Activated CD4-positive, alpha-beta memory T cell treated with anti-CD3 and anti-CD28 coated beads, Interleukin-2, amount 10 ng/mL, durations not matched to agents 7 days and 5 days (primary cell): ENCODE results near the gene RFT1. TPM values are rescaled to one million over a fixed set of nuclear protein-coding genes. Genes with fewer than 3 reads are reported as not detected.

ENCODE experiments used
- CTCF ChIA-PET: fragments of 350-600 bp; sonication (Branson Sonifier 250); formaldehyde crosslinking; loops from one replicate; lab custom pipeline; 2021; ENCODE audit warnings: antibody characterized with exemption, inconsistent platforms; lab: Charles Lee
- POLR2A ChIA-PET: fragments of 350-600 bp; sonication (Branson Sonifier 250); formaldehyde crosslinking; loops from one replicate; lab custom pipeline; 2021; ENCODE audit warnings: antibody characterized with exemption; lab: Charles Lee
- DNase-seq: peaks from one replicate; pipeline ENCODE4 v3.0.0-alpha.2; 2020
- H3K27ac Mint-ChIP-seq: one replicate; pipeline ENCODE4 v1.8.0; 2021; ENCODE audit warnings: mild to moderate bottlenecking, mixed read lengths
- H3K27me3 Mint-ChIP-seq: one replicate; pipeline ENCODE4 v1.8.0; 2021; ENCODE audit warnings: mixed read lengths
- H3K36me3 Mint-ChIP-seq: one replicate; pipeline ENCODE4 v1.8.0; 2021; ENCODE audit warnings: low read depth, mixed read lengths
- H3K4me1 Mint-ChIP-seq: one replicate; pipeline ENCODE4 v1.8.0; 2021; ENCODE audit warnings: mixed read lengths
- H3K4me3 Mint-ChIP-seq: one replicate; pipeline ENCODE4 v1.8.0; 2021; ENCODE audit warnings: mild to moderate bottlenecking, mixed read lengths
- H3K9me3 Mint-ChIP-seq: one replicate; pipeline ENCODE4 v1.8.0; 2021; ENCODE audit warnings: mixed read lengths
- total RNA-seq, 2 experiments: library from RNA; stranded (reverse); gene quantifications; one replicate each; pipeline ENCODE4 v1.2.3, GENCODE V29; 2021

RFT1 gene
- total RNA-seq, 2 experiments from 2014 or later: 26.4 to 27.6 TPM

DNA sequence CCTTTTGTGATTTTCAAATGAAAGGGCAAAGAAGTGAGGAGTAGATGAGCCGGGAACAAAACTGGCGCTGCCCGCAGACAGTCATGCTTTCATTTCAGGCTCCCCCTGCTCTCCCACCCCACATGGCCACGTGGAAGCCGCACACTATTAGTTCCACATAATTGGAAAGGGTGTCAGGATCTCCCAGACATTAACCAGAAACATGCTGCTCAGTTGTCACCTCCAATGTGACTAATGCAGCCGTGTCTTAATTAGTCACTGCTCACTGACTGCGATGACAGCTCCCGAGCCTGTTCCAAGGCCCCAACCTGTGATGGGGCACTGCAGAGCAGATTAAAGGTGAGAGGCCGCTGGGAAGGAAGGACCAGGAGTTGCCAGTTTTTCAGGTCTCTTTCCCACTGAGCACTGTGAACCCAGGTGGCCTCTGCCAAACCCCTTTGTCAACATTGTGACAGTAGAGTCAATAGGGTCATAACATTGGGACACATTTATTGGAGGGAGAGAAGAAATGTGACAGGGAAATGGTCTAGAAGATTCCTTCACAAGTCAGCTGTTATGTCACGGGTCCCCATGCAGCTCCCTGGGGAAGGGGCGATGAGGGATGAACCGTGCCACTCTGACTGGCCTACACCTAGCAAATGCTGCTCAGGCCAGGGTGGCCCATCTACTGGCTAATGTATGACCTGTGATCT, 45.8 kb downstream of the RFT1 start:
- Mint-ChIP-seq H3K9me3 (no peaks in the 10 kb centered on the region), H3K27me3 (no peaks in the 10 kb centered on the region), H3K4me1 (no peaks in the 10 kb centered on the region), H3K4me3 (no peak overlapping the region), H3K36me3 (no peaks in the 10 kb centered on the region), H3K27ac (no peak overlapping the region)
- no peak for DNase-seq
- ChIA-PET CTCF (no interaction called here), POLR2A (interaction anchor here (1.0 kb wide), 1 partner anchor 13 kb away, joined by 3 read pairs; no protein-coding TSS in a partner anchor)

DNA sequence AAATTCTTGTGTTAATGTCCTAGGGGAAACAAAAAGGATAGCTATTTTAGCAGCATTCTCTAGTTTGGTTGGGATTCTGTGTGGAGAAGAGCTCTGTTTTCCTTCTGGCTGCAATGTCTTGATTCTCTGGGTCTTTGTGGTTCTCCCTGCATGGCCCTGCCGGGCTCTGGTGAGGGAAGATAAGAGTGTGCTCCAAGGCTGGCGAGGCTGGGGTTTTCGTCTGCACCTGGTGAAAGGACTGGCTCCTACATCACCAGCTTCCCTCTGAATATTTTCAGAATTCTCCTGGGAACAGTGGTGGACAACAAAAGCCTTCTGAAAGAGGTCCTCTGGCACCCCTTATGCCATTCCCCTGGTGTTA, 46.3 kb downstream of the RFT1 start:
- Mint-ChIP-seq H3K27ac (no peak overlapping the region), H3K27me3 (no peaks in the 10 kb centered on the region), H3K4me1 (no peaks in the 10 kb centered on the region), H3K36me3 (no peaks in the 10 kb centered on the region), H3K9me3 (no peaks in the 10 kb centered on the region), H3K4me3 (no peak overlapping the region)
- POLR2A ChIA-PET: interaction anchor here (1.0 kb wide), 1 partner anchor 13 kb away, joined by 3 read pairs; no protein-coding TSS in a partner anchor
- CTCF ChIA-PET: no interaction called here
- DNase-seq: no peak

DNA sequence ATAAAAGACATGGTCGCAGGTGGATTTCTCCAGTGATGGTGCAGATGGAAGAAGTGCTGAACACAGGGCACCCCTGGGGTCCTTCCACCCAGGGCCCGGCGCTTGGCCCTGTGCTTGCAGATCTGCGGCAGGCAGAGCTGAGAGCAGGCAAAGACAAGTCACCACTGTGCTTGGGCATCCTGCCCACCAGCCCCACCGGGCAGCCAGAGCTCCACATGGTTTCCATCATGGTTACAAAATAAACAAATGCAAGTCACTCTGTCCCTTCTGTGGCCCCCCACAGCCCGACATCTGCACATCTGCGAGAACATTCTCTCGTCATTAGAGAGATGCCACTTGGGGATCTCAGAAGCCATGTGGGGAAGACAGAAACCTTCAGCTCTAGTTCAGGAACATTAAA, 46.7 kb downstream of the RFT1 start:
- DNase-seq: no peak
- Mint-ChIP-seq H3K36me3 (no peaks in the 10 kb centered on the region), H3K4me3 (no peak overlapping the region), H3K27ac (no peak overlapping the region), H3K9me3 (no peaks in the 10 kb centered on the region), H3K4me1 (no peaks in the 10 kb centered on the region), H3K27me3 (no peaks in the 10 kb centered on the region)
- ChIA-PET CTCF (no interaction called here), POLR2A (interaction anchor here (1.0 kb wide), 1 partner anchor 12 kb away, joined by 3 read pairs; no protein-coding TSS in a partner anchor)

DNA sequence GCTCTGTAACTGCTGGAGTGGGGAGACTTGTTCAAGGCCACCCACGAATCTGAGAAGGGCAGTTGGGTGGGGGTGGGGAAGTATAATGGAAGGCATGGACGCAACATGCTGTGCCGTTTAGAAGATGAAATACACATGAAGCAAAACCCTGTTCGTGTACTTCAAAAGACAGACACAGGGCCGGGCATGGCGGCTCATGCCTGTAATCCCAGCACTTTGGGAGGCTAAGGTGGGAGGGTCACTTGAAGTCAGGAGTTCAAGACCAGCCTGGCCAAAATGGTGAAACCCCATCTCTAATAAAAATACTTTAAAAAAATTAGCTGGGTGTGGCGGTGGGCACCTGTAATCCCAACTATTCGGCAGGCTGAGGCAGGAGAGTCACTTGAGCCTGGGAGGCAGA, 47.5 kb downstream of the RFT1 start:
- H3K4me3 Mint-ChIP-seq: no peak overlapping the region
- ChIA-PET POLR2A (no interaction called here), CTCF (interaction anchor here (0.6 kb wide), 1 partner anchor 52 kb away, joined by 3 read pairs; no protein-coding TSS in a partner anchor)
- H3K9me3 Mint-ChIP-seq: no peaks in the 10 kb centered on the region
- H3K27me3 Mint-ChIP-seq: no peaks in the 10 kb centered on the region
- no peak overlapping the region for H3K27ac Mint-ChIP-seq
- no peaks in the 10 kb centered on the region for H3K36me3 Mint-ChIP-seq
- DNase-seq: no peak
- no peaks in the 10 kb centered on the region for H3K4me1 Mint-ChIP-seq

DNA sequence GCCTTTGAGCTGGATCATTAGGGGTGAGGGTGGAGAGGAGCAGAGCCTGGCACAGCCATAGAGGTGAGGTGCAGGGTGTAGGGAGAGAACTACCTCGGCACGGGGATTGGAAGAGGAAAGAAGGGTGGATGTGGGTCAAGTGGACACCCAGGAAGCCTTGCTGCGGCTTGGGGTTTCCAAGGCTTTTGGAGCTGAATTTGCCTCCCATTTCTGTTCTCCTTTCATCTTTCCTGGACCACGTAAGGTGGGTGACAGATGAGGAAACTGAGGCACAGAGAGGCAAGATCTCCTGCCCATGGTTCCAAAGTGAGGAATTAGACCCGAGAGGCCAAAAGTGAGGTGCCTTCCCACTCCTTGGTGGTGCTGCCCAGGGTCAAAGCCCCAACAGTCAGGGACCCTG, 48.9 kb downstream of the RFT1 start:
- no peaks in the 10 kb centered on the region for H3K36me3 Mint-ChIP-seq
- no peak for DNase-seq
- ChIA-PET CTCF (no interaction called here), POLR2A (no interaction called here)
- H3K27me3 Mint-ChIP-seq: no peaks in the 10 kb centered on the region
- H3K4me3 Mint-ChIP-seq: no peak overlapping the region
- no peak overlapping the region for H3K27ac Mint-ChIP-seq
- H3K4me1 Mint-ChIP-seq: no peaks in the 10 kb centered on the region
- no peaks in the 10 kb centered on the region for H3K9me3 Mint-ChIP-seq

- DNase-seq: no peak
- POLR2A ChIA-PET: no interaction called here
- Mint-ChIP-seq H3K36me3 (no peaks in the 10 kb centered on the region), H3K9me3 (no peaks in the 10 kb centered on the region), H3K4me1 (no peaks in the 10 kb centered on the region), H3K27ac (no peak overlapping the region), H3K4me3 (no peak overlapping the region), H3K27me3 (no peaks in the 10 kb centered on the region)
- CTCF ChIA-PET: no interaction called here
Observed at GRCh38 chr3:53080612-53081205, 49.5 kb downstream of the RFT1 start.

DNA sequence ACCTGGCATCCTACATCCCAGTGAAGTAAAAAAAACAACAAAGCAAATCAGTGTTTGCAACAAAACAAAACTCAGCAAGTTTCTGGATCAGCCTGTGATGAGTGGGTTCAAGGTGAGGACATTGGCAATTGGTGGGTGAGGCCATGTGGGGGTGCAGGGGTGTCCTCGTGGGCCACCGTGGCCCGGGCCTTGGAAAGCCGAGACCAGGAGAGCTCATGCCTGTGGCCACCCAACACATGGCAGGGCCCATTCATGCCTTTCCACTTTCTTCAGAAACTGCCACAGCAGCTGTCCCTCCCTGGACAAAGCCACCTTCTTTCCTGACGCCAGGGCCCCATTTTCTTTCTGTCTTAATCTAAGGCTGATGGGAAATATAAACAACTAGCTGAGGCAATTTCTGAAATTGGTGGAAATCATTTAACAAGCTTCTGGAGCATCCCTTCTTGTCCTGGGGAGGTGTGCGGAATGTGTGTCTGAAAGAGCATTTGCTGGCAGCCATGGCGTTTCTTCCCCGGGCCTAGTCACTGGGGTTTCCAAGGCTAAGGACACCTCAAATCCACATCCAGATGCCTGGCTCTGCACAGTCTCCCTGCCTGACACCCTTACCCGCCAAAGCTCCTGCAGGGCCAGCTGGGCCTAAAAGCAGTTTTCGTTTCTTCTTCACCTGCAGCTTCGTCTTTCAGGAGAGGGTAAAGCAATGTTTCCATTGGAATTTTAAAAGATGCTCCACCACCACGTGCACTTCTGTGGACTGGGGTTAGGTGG, 50.3 kb downstream of the RFT1 start:
- Mint-ChIP-seq H3K27ac (no peak overlapping the region), H3K9me3 (no peaks in the 10 kb centered on the region), H3K4me3 (no peak overlapping the region), H3K27me3 (no peaks in the 10 kb centered on the region), H3K36me3 (no peaks in the 10 kb centered on the region), H3K4me1 (no peaks in the 10 kb centered on the region)
- POLR2A ChIA-PET: interaction anchor here (0.6 kb wide), 1 partner anchor 139 kb away, joined by 3 read pairs; no protein-coding TSS in a partner anchor
- CTCF ChIA-PET: no interaction called here
- no peak for DNase-seq

DNA sequence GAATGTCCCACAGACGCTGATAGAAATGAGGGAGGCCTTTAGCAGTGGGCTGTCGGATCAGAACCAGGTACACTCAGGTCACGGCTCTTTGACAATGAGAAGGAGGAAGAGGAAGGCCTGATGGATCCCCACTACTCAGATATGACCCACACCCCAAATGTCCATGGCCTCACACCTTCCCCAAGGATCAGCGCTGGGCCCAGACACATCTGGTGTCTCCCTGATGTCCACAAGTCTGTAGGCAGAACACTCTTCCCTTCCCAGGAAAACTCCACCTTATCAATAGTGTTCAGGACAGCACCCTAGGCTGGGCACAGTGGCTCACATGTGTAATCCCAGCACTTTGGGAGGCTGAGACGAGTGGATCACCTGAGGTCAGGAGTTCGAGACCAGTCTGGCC, 51.1 kb downstream of the RFT1 start:
- Mint-ChIP-seq H3K4me1 (peaks cover 1% of the 10 kb centered on the region), H3K27me3 (no peaks in the 10 kb centered on the region), H3K27ac (no peak overlapping the region), H3K4me3 (no peak overlapping the region), H3K9me3 (no peaks in the 10 kb centered on the region), H3K36me3 (no peaks in the 10 kb centered on the region)
- ChIA-PET CTCF (no interaction called here), POLR2A (no interaction called here)
- DNase-seq: no peak

DNA sequence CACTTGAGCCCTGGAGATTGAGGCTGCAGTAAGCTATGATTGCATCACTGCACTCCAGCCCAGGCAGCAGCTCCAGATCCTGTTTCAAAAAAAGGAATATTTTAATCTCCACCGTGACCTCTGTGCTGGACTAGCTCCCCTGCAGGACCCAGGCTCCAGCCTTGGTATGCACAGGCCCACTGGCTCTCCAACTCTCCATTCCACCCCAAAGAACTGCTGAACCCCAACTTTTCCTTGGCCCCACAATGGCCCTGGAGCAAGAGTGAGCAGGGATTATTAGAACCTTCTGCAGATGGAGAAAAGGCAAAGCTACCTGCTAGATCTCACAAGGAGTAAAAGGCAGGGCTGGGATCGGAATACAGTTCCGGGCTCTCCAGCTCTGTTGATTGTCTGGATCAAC, 51.6 kb downstream of the RFT1 start:
- ChIA-PET POLR2A (no interaction called here), CTCF (no interaction called here)
- Mint-ChIP-seq H3K4me3 (no peak overlapping the region), H3K9me3 (no peaks in the 10 kb centered on the region), H3K27ac (no peak overlapping the region), H3K36me3 (no peaks in the 10 kb centered on the region), H3K4me1 (peaks cover 2% of the 10 kb centered on the region), H3K27me3 (no peaks in the 10 kb centered on the region)
- DNase-seq: no peak

DNA sequence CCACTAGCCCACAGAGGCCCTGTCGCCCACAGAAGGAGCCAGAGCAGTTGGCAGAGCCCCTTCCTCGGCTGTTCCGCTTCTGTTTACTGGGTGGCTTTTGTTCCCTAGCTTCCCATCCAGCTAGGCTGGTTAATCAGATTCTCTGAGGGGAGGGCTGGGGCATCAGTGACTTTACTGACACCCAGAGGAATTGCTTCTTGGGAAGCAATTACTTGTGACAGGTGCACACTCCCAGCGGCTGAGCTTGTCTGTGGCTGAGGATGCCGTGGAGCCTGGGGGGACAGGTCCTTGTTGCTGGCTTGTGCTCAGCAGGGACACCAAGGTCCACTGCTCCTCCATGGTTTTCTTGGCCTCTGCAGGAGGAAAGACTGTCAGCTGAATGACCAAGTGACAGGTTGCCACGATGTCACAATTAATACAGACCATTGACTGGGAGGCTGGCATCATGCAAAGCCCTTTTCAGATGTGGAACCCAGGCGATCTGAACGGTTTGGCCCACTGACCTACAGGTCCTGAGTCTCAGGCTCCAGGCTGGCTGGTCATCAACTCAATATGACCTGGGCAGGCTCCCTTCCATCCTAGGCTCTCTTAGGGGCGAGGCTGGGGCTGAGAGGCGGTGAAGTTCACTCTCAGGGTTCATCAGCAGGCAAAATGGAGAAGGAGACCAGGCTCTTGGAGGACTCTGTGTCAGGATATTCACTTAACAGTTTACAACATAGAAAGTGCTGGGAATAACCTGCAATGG, 52.6 kb downstream of the RFT1 start:
- Mint-ChIP-seq H3K36me3 (no peaks in the 10 kb centered on the region), H3K9me3 (no peaks in the 10 kb centered on the region), H3K27me3 (no peaks in the 10 kb centered on the region), H3K27ac (no peak overlapping the region), H3K4me1 (peaks cover 11% of the 10 kb centered on the region), H3K4me3 (no peak overlapping the region)
- ChIA-PET POLR2A (no interaction called here), CTCF (no interaction called here)
- no peak for DNase-seq

- H3K27me3 Mint-ChIP-seq: no peaks in the 10 kb centered on the region
- DNase-seq: no peak
- H3K27ac Mint-ChIP-seq: no peak overlapping the region
- H3K36me3 Mint-ChIP-seq: no peaks in the 10 kb centered on the region
- H3K4me1 Mint-ChIP-seq: peaks cover 19% of the 10 kb centered on the region
- no peaks in the 10 kb centered on the region for H3K9me3 Mint-ChIP-seq
- no peak overlapping the region for H3K4me3 Mint-ChIP-seq
- ChIA-PET POLR2A (no interaction called here), CTCF (no interaction called here)
Observed at GRCh38 chr3:53075743-53076140, 54.5 kb downstream of the RFT1 start.

DNA sequence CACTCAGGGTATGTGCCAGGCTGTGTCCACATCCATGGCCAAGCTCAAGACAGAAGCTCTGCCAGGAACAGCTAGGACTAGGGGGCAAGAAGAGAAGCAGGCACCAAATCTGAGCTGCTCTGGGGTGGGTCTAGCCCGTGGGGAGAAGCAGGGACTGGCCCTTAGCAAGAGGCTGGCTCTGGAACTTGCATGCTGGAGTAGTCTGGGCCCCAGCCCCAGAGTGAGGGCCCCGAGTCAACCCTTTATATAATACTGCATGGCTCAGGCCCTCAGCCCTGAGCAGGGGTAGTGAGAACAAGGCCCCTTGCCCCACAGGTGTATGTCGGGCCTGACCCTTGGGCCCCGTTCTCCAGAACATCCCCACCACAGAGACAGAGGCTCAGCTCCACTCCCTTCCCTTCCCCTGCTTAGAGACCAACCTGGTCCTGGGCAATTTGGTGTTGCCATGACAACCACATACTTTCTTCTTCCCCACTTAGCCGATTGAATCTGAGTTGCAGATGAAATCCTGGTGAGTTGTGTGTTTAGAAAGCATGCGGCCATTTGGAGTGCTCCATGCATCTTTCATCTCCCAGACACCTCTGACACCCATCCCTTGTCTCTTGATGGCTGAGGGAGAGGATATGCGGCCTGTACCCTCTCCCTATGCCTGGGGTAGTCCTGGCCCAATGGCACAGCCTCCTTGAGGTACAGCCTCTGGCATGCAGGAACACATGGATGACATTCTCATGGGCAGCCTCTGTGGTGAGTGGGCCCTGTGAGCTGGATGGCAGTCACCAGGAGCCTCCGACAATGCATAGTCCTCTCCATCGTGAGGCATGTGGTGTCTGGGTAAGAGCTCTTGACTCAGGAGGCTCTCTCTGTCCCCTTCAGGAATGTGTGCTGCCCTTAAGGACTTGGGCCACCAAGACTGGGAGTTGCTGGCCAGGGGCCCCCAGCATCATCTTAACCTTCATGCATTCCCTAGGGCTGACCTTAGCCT, 55.2 kb downstream of the RFT1 start:
- Mint-ChIP-seq H3K4me3 (no peak overlapping the region), H3K9me3 (no peaks in the 10 kb centered on the region), H3K27me3 (no peaks in the 10 kb centered on the region), H3K36me3 (no peaks in the 10 kb centered on the region), H3K27ac (no peak overlapping the region), H3K4me1 (peaks cover 19% of the 10 kb centered on the region)
- ChIA-PET CTCF (interaction anchor here (0.7 kb wide), 1 partner anchor 28 kb away, joined by 3 read pairs; no protein-coding TSS in a partner anchor), POLR2A (interaction anchor here (1.4 kb wide), 1 partner anchor 35 kb away, joined by 3 read pairs; no protein-coding TSS in a partner anchor)
- no peak for DNase-seq
